ENCODE measurements around the gene BAZ2A.

DNA sequence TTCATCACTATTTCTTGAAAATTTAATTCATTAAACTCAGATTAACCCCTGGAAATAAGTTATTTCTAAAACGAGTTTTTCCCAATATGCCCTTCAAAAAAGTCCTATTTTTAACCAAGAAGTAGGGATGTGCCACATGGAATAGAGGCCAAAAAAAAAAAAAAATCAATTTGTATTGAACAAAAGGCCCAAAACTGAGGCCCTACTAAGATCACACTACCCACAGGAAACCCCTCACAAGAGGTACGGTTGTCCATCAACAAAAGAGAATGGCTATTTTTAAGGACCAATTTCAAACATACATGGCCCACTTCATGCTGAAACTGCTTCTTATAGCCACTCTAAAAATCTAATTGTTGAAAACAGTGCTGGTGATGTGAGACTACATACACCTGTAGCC lies 7.5 kb upstream of the BAZ2A start:
- TF ChIP-seq, protein P1, sequence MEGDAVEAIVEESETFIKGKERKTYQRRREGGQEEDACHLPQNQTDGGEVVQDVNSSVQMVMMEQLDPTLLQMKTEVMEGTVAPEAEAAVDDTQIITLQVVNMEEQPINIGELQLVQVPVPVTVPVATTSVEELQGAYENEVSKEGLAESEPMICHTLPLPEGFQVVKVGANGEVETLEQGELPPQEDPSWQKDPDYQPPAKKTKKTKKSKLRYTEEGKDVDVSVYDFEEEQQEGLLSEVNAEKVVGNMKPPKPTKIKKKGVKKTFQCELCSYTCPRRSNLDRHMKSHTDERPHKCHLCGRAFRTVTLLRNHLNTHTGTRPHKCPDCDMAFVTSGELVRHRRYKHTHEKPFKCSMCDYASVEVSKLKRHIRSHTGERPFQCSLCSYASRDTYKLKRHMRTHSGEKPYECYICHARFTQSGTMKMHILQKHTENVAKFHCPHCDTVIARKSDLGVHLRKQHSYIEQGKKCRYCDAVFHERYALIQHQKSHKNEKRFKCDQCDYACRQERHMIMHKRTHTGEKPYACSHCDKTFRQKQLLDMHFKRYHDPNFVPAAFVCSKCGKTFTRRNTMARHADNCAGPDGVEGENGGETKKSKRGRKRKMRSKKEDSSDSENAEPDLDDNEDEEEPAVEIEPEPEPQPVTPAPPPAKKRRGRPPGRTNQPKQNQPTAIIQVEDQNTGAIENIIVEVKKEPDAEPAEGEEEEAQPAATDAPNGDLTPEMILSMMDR (conservative IDR thresholded peaks at IDR 0.05; ENCODE audit: low read length) = no peak
- no peak for TF ChIP-seq EZH2phosphoT487 (IDR thresholded peaks at IDR 0.05; ENCODE audit: borderline replicate concordance, low read depth, low read length)
